ENCODE results near the gene OSBPL3.

Gene OSBPL3

GRCh38 chr7:24829787-24830186, 150.2 kb downstream of the OSBPL3 start:
- H3K4me3 ChIP-seq (ENCODE audit: low read depth, low read length), result no peak overlapping the region
- no peak for TF ChIP-seq POLR2A (IDR thresholded peaks at IDR 0.05; ENCODE audit: extremely low read depth, insufficient read length)
- no peak for TF ChIP-seq MAX (IDR thresholded peaks at IDR 0.05; ENCODE audit: low read depth, low read length)
- TF ChIP-seq MYC (IDR thresholded peaks at IDR 0.05; ENCODE audit: low read depth, low read length), result no peak
- no peak for TF ChIP-seq CTCF (IDR thresholded peaks at IDR 0.05; ENCODE audit: low read depth, low read length)
- no peak for DNase-seq (ENCODE audit: low read depth)

GRCh38 chr7:24828891-24829661, 150.9 kb downstream of the OSBPL3 start:
- no peak for TF ChIP-seq MAX (IDR thresholded peaks at IDR 0.05; ENCODE audit: low read depth, low read length)
- TF ChIP-seq POLR2A (IDR thresholded peaks at IDR 0.05; ENCODE audit: extremely low read depth, insufficient read length), result no peak
- no peak for TF ChIP-seq CTCF (IDR thresholded peaks at IDR 0.05; ENCODE audit: low read depth, low read length)
- TF ChIP-seq MYC (IDR thresholded peaks at IDR 0.05; ENCODE audit: low read depth, low read length), result no peak
- DNase-seq (ENCODE audit: low read depth), result no peak
- H3K4me3 ChIP-seq (ENCODE audit: low read depth, low read length), result no peak overlapping the region

DNA sequence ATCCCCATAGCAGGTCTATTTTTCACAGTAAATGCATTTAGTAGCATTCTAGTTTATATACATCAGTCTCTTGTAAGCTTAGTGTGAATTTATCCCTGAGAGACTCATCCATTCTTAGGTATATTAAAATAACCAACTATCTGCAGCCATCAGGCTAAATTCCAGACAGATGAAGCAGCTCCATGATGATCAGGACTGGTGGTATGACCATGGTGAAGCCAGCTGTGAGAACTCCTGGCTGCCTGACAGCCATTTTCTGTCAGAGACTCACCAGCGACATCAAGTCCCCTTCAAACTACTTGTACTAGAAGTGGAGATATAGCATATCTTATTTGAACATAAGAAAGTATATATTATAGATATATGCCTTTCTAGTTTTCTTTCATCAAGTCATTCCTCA, 152.4 kb downstream of the OSBPL3 start:
- DNase-seq (ENCODE audit: low read depth), result no peak
- no peak overlapping the region for H3K4me3 ChIP-seq (ENCODE audit: low read depth, low read length)
- TF ChIP-seq POLR2A (IDR thresholded peaks at IDR 0.05; ENCODE audit: extremely low read depth, insufficient read length) (no peak), MYC (IDR thresholded peaks at IDR 0.05; ENCODE audit: low read depth, low read length) (no peak), MAX (IDR thresholded peaks at IDR 0.05; ENCODE audit: low read depth, low read length) (no peak), CTCF (IDR thresholded peaks at IDR 0.05; ENCODE audit: low read depth, low read length) (no peak)

DNA sequence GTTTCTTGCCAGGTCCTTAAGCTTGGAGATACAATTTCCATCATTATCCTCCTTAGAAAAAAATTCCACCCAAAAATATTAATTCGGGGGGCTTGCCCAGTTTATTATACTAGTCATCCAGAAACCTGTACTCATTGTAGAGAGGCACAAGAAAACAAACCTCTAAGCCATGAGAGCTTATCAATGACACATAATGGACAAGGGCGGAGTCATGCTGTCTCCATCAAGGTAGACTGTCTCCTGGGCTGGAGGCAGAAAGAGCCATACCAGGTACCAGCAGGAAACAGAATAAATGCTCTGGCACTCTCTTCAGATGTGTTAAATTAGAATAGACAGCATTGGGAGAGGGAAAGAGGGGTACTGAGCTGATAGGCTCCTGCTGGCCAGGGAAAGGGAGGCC, 153.0 kb downstream of the OSBPL3 start:
- no peak overlapping the region for H3K4me3 ChIP-seq (ENCODE audit: low read depth, low read length)
- DNase-seq (ENCODE audit: low read depth), result no peak
- TF ChIP-seq CTCF (IDR thresholded peaks at IDR 0.05; ENCODE audit: low read depth, low read length) (no peak), MAX (IDR thresholded peaks at IDR 0.05; ENCODE audit: low read depth, low read length) (no peak), MYC (IDR thresholded peaks at IDR 0.05; ENCODE audit: low read depth, low read length) (no peak), POLR2A (IDR thresholded peaks at IDR 0.05; ENCODE audit: extremely low read depth, insufficient read length) (no peak)

DNA sequence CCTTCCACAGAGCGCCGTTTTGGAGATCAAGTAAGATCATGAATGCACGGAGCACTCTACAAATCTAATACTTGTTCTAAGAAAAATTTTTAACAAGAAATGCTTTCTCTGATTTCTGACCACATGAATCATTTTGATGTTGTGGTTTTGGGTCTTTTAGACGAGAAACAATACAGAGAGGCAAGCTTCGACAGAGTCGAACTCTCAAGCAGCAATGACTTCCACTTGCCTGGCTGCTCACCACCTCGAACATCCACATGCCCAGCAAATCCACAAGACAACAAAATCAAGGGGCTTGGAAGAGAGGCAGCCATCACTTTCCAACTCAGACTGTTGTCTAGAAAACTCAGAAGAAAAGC, 153.3 kb downstream of the OSBPL3 start:
- TF ChIP-seq POLR2A (IDR thresholded peaks at IDR 0.05; ENCODE audit: extremely low read depth, insufficient read length) (no peak), CTCF (IDR thresholded peaks at IDR 0.05; ENCODE audit: low read depth, low read length) (no peak), MAX (IDR thresholded peaks at IDR 0.05; ENCODE audit: low read depth, low read length) (no peak), MYC (IDR thresholded peaks at IDR 0.05; ENCODE audit: low read depth, low read length) (no peak)

More for the DNA sequence above, 153.3 kb downstream of the OSBPL3 start:
- H3K4me3 ChIP-seq (ENCODE audit: low read depth, low read length), result no peak overlapping the region
- DNase-seq (ENCODE audit: low read depth), result no peak
